ENCODE results near the gene SLC35F3.
A peak's percentile ranks its signal among the peaks of the same experiment; 100 is the strongest.

The SLC35F3 gene

DNA sequence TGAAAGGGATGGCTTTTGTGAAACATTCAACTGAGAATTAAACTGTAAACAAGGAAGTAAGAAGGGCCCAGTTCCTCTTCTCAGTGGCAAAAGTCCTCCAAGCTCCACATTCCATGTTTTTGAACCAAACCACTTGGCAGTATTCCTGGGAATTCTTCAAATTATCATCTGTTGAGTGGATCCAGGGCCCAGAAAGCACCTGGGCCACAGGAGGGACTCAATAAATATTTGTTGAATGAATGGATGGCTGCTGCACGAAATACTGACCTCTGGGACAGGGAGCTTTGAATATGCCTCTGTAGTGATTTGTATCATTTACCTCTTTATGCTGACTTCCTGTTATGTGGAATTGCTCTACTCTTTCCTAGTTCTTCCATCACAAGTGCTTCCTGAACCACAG is 4.7 kb downstream of the SLC35F3 start:
- TF ChIP-seq, protein P1, sequence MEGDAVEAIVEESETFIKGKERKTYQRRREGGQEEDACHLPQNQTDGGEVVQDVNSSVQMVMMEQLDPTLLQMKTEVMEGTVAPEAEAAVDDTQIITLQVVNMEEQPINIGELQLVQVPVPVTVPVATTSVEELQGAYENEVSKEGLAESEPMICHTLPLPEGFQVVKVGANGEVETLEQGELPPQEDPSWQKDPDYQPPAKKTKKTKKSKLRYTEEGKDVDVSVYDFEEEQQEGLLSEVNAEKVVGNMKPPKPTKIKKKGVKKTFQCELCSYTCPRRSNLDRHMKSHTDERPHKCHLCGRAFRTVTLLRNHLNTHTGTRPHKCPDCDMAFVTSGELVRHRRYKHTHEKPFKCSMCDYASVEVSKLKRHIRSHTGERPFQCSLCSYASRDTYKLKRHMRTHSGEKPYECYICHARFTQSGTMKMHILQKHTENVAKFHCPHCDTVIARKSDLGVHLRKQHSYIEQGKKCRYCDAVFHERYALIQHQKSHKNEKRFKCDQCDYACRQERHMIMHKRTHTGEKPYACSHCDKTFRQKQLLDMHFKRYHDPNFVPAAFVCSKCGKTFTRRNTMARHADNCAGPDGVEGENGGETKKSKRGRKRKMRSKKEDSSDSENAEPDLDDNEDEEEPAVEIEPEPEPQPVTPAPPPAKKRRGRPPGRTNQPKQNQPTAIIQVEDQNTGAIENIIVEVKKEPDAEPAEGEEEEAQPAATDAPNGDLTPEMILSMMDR (IDR thresholded peaks at IDR 0.05; ENCODE audit: low read depth, low read length, missing control alignments): no peak
- DNase-seq (ENCODE audit: extremely low read depth, low read depth): peak; percentile 46
- no peak overlapping the region for H3K4me3 ChIP-seq (replicated peaks; ENCODE audit: low read depth, low read length)

- no peak overlapping the region for H3K4me3 ChIP-seq (replicated peaks; ENCODE audit: low read depth, low read length)
- TF ChIP-seq, protein P1 (IDR thresholded peaks at IDR 0.05; ENCODE audit: low read depth, low read length, missing control alignments): no peak
Observed at GRCh38 chr1:233912447-233912846, 8.0 kb downstream of the SLC35F3 start.

GRCh38 chr1:233912909-233913308 is 8.4 kb downstream of the SLC35F3 start:
- no peak for DNase-seq (ENCODE audit: extremely low read depth, low read depth)
- no peak overlapping the region for H3K4me3 ChIP-seq (replicated peaks; ENCODE audit: low read depth, low read length)
- TF ChIP-seq, protein P1 (IDR thresholded peaks at IDR 0.05; ENCODE audit: low read depth, low read length, missing control alignments): no peak

More at GRCh38 chr1:233912447-233912846, 8.0 kb downstream of the SLC35F3 start:
- no peak for DNase-seq (ENCODE audit: extremely low read depth, low read depth)

- TF ChIP-seq, protein P1 (IDR thresholded peaks at IDR 0.05; ENCODE audit: low read depth, low read length, missing control alignments): no peak
- no peak for DNase-seq (ENCODE audit: extremely low read depth, low read depth)
- H3K4me3 ChIP-seq (replicated peaks; ENCODE audit: low read depth, low read length): no peak overlapping the region
Observed at GRCh38 chr1:233916706-233917105, 12.2 kb downstream of the SLC35F3 start.

DNA sequence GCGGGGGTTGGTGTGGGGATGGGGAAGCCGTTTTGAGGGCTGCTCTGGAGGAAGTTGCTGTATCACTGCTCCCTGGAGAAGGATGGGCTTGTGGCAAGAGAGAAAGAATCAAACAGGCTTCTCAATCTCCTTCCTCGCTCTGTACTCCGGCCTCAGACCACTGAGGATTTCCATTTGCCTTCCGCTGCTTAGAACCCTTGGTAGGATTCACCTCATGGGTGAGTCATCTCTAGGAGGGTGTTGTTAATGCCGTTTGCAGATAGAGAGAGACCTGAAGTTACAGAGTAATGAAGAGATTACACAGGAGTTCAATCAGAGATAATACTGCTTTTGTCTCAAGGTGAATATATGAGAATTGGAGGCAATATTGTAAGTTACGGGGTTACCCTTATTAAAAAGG is 15.3 kb downstream of the SLC35F3 start:
- no peak for DNase-seq (ENCODE audit: extremely low read depth, low read depth)
- TF ChIP-seq, protein P1 (IDR thresholded peaks at IDR 0.05; ENCODE audit: low read depth, low read length, missing control alignments): no peak
- no peak overlapping the region for H3K4me3 ChIP-seq (replicated peaks; ENCODE audit: low read depth, low read length)

- DNase-seq (ENCODE audit: extremely low read depth, low read depth): no peak
- TF ChIP-seq, protein P1 (IDR thresholded peaks at IDR 0.05; ENCODE audit: low read depth, low read length, missing control alignments): no peak
- H3K4me3 ChIP-seq (replicated peaks; ENCODE audit: low read depth, low read length): no peak overlapping the region
Observed at GRCh38 chr1:233928123-233928522, 23.6 kb downstream of the SLC35F3 start.

- TF ChIP-seq, protein P1 (IDR thresholded peaks at IDR 0.05; ENCODE audit: low read depth, low read length, missing control alignments): no peak
- DNase-seq (ENCODE audit: extremely low read depth, low read depth): no peak
- no peak overlapping the region for H3K4me3 ChIP-seq (replicated peaks; ENCODE audit: low read depth, low read length)
Observed at GRCh38 chr1:233933339-233933738, 28.9 kb downstream of the SLC35F3 start.

Data from HFF-Myc (cell line).